HFF-Myc (cell line): Measurements from ENCODE around the gene CCER1.
A peak's percentile ranks its signal among the peaks of the same experiment; 100 is the strongest.

Source experiments
- DNase-seq: peaks from one replicate; pipeline ENCODE4 v3.0.0-alpha.2; 2011; ENCODE audit warnings: low read depth; ENCODE audit errors: extremely low read depth
- H3K4me3 ChIP-seq: replicated peaks from 2 replicates; pipeline ENCODE4 v1.5.1; 2011; ENCODE audit warnings: low read depth, mild to moderate bottlenecking, control low read depth, low read length
- CTCF ChIP-seq: IDR thresholded peaks from 2 replicates; pipeline ENCODE4 v1.5.1; 2012; ENCODE audit warnings: mild to moderate bottlenecking, low read depth, low read length, control low read depth; ENCODE audit errors: missing control alignments

Gene CCER1

GRCh38 chr12:90910958-90911357, 44.0 kb downstream of the CCER1 start:
- H3K4me3 ChIP-seq = no peak overlapping the region
- no peak for DNase-seq
- no peak for TF ChIP-seq CTCF

GRCh38 chr12:90909069-90909770, 45.8 kb downstream of the CCER1 start:
- no peak overlapping the region for H3K4me3 ChIP-seq
- peak; percentile 47 for DNase-seq
- TF ChIP-seq CTCF = peak; percentile 80

- no peak overlapping the region for H3K4me3 ChIP-seq
- TF ChIP-seq CTCF = no peak
- DNase-seq = no peak
Observed at GRCh38 chr12:90908465-90908864, 46.5 kb downstream of the CCER1 start.

GRCh38 chr12:90905691-90906370, 49.1 kb downstream of the CCER1 start:
- no peak for DNase-seq
- no peak for TF ChIP-seq CTCF
- no peak overlapping the region for H3K4me3 ChIP-seq

GRCh38 chr12:90902596-90902995, 52.4 kb downstream of the CCER1 start:
- no peak for DNase-seq
- no peak for TF ChIP-seq CTCF
- H3K4me3 ChIP-seq = no peak overlapping the region
